Smooth muscle cell (in vitro differentiated cells): ENCODE data around the gene SLC27A2. TPM values are rescaled to one million over a fixed set of nuclear protein-coding genes. Genes with fewer than 3 reads are reported as not detected.
"Not testable (repeated sequence)": the region's sequence is repeated elsewhere in the genome, so short reads cannot be mapped to it uniquely, and the experiment has no call there.

Experiments used
- DNase-seq: peaks from one replicate; lab custom pipeline; 2025; ENCODE audit not compliant: unreplicated experiment; lab: John Stamatoyannopoulos, UW
- H2AFZ ChIP-seq: fragments of 200-600 bp; sonication (generic); 2 replicates; pipeline ENCODE4 v1.6.0; 2016; ENCODE audit warnings: antibody characterized with exemption, low read depth, mild to moderate bottlenecking
- H3F3A ChIP-seq: fragments of 200-600 bp; sonication (generic); 2 replicates; pipeline ENCODE4 v1.6.0; 2017; ENCODE audit warnings: antibody characterized with exemption, low read depth
- H3K27ac ChIP-seq: fragments of 200-600 bp; sonication (generic); 2 replicates; pipeline ENCODE4 v1.5.1; 2016; ENCODE audit warnings: low read depth, mild to moderate bottlenecking
- H3K27me3 ChIP-seq: fragments of 200-600 bp; sonication (generic); 2 replicates; pipeline ENCODE4 v1.6.1; 2016; ENCODE audit warnings: low read depth, mild to moderate bottlenecking
- H3K36me3 ChIP-seq: fragments of 200-600 bp; sonication (generic); 2 replicates; pipeline ENCODE4 v1.5.1; 2016; ENCODE audit warnings: low read depth
- H3K4me1 ChIP-seq: fragments of 200-600 bp; sonication (generic); 2 replicates; pipeline ENCODE4 v1.5.1; 2016; ENCODE audit warnings: low read depth
- H3K4me2 ChIP-seq: fragments of 200-600 bp; sonication (generic); 2 replicates; pipeline ENCODE4 v1.6.0; 2016; ENCODE audit warnings: mild to moderate bottlenecking
- H3K4me3 ChIP-seq: fragments of 200-600 bp; sonication (generic); 2 replicates; pipeline ENCODE4 v1.5.1; 2016; ENCODE audit warnings: mild to moderate bottlenecking
- H3K79me2 ChIP-seq: fragments of 200-600 bp; sonication (generic); 2 replicates; pipeline ENCODE4 v1.6.0; 2016; ENCODE audit warnings: low read depth, mild to moderate bottlenecking
- H3K9ac ChIP-seq: fragments of 200-600 bp; sonication (generic); 2 replicates; pipeline ENCODE4 v1.6.0; 2016; ENCODE audit warnings: low read depth
- H3K9me3 ChIP-seq: fragments of 200-600 bp; sonication (generic); replicated peaks from 2 replicates; pipeline ENCODE4 v1.5.1; 2016; ENCODE audit warnings: low read depth
- H4K20me1 ChIP-seq: fragments of 200-600 bp; sonication (generic); 2 replicates; pipeline ENCODE4 v1.6.0; 2016; ENCODE audit warnings: low read depth
- CTCF ChIP-seq: fragments of 200-600 bp; sonication (generic); IDR thresholded peaks from 2 replicates; pipeline ENCODE4 v1.5.1; 2017; ENCODE audit warnings: borderline replicate concordance, mild to moderate bottlenecking, antibody characterized with exemption; ENCODE audit not compliant: insufficient read depth, poor library complexity, severe bottlenecking
- WGBS: methylation state at CpG from one replicate; pipeline ENCODE4 v1.1.7; 2016; ENCODE audit warnings: low lambda C conversion rate; 5-methylcytosine and 5-hydroxymethylcytosine counted together
- polyA plus RNA-seq: library from polyadenylated mRNA; unstranded; fragments of >200 nt; fragmentation: Nextera tagmentation; extraction: Ambion mirVana; gene quantifications from 2 replicates; pipeline ENCODE4 v1.2.1, GENCODE V29; 2016
- total RNA-seq: library from RNA; depleted of rRNA; stranded (reverse); fragments of >200 nt; gene quantifications from 2 replicates; pipeline ENCODE4 v1.2.3, GENCODE V29; 2014

SLC27A2 gene
- total and polyA plus RNA-seq, 2 experiments from 2014 or later, result 1.6 TPM; not detected in 1

- Histone ChIP-seq H3F3A (no peaks in the 10 kb centered on the region), H3K4me2 (no peak overlapping the region), H3K4me1 (no peaks in the 10 kb centered on the region), H3K79me2 (no peaks in the 10 kb centered on the region), H3K9ac (no peak overlapping the region), H3K27me3 (no peaks in the 10 kb centered on the region), H3K4me3 (no peak overlapping the region), H3K36me3 (no peaks in the 10 kb centered on the region), H3K27ac (no peak overlapping the region), H3K9me3 (no peaks in the 10 kb centered on the region), H4K20me1 (no peaks in the 10 kb centered on the region), H2AFZ (no peak overlapping the region)
- no peak for TF ChIP-seq CTCF
- WGBS, result 93% methylated on average over 10 of the region's 10 CpGs
- DNase-seq, result no peak
Observed at GRCh38 chr15:50168783-50169411, 13.1 kb upstream of the SLC27A2 start.

- H3F3A ChIP-seq, H3K27me3 ChIP-seq, H3K4me1 ChIP-seq, H3K27ac ChIP-seq, H3K9me3 ChIP-seq, H3K36me3 ChIP-seq, H2AFZ ChIP-seq, H3K4me3 ChIP-seq, DNase-seq, H3K9ac ChIP-seq, H4K20me1 ChIP-seq, H3K79me2 ChIP-seq, H3K4me2 ChIP-seq: not testable (repeated sequence)
- WGBS, result 97% methylated on average over 25 of the region's 35 CpGs
Observed at GRCh38 chr15:50172360-50172895, 9.6 kb upstream of the SLC27A2 start.

GRCh38 chr15:50176869-50177268 lies 5.1 kb upstream of the SLC27A2 start:
- no peak overlapping the region for H3K4me2 ChIP-seq
- no peak overlapping the region for H3K9ac ChIP-seq
- no peak for TF ChIP-seq CTCF
- H3K27me3 ChIP-seq, result peaks cover 54% of the 10 kb centered on the region
- H3K79me2 ChIP-seq, result no peaks in the 10 kb centered on the region
- H3K4me1 ChIP-seq, result no peaks in the 10 kb centered on the region
- no peak overlapping the region for H3K4me3 ChIP-seq
- H3K27ac ChIP-seq, result no peak overlapping the region
- no peak for DNase-seq
- no peaks in the 10 kb centered on the region for H3K36me3 ChIP-seq
- no peaks in the 10 kb centered on the region for H4K20me1 ChIP-seq
- H2AFZ ChIP-seq, result no peak overlapping the region
- H3K9me3 ChIP-seq, result no peaks in the 10 kb centered on the region
- no peaks in the 10 kb centered on the region for H3F3A ChIP-seq

GRCh38 chr15:50180091-50180490 lies 1.9 kb upstream of the SLC27A2 start:
- H3K9ac ChIP-seq, result no peak overlapping the region
- H3K27ac ChIP-seq, result no peak overlapping the region
- H4K20me1 ChIP-seq, result no peaks in the 10 kb centered on the region
- H3K36me3 ChIP-seq, result no peaks in the 10 kb centered on the region
- no peak overlapping the region for H2AFZ ChIP-seq
- peaks cover 86% of the 10 kb centered on the region for H3K27me3 ChIP-seq
- H3K9me3 ChIP-seq, result no peaks in the 10 kb centered on the region
- DNase-seq, result no peak
- no peak for TF ChIP-seq CTCF
- H3K79me2 ChIP-seq, result no peaks in the 10 kb centered on the region
- no peak overlapping the region for H3K4me3 ChIP-seq
- no peak overlapping the region for H3K4me2 ChIP-seq
- WGBS, result 91% methylated on average over 3 of the region's 3 CpGs
- H3F3A ChIP-seq, result no peaks in the 10 kb centered on the region
- H3K4me1 ChIP-seq, result no peaks in the 10 kb centered on the region
